OCI-LY1 (cell line): ENCODE measurements around the gene GPR107.

Experiments
- H2AFZ ChIP-seq: fragments of 200-600 bp; sonication (generic), shearing (Covaris generic); 2 replicates; pipeline ENCODE4 v1.6.0; 2014; ENCODE audit warnings: antibody characterized with exemption, mild to moderate bottlenecking, low read length
- H3F3A ChIP-seq: fragments of 200-600 bp; sonication (generic), shearing (Covaris generic); 2 replicates; pipeline ENCODE4 v1.6.0; 2014; ENCODE audit warnings: mild to moderate bottlenecking, antibody characterized with exemption, low read length, moderate library complexity; ENCODE audit not compliant: insufficient read depth
- H3K27ac ChIP-seq: fragments of 200-600 bp; sonication (generic); 2 replicates; pipeline ENCODE4 v1.5.1; 2014; ENCODE audit warnings: low read length, mixed run types, mild to moderate bottlenecking, low read depth; ENCODE audit not compliant: poor library complexity, severe bottlenecking
- H3K27me3 ChIP-seq: fragments of 200-600 bp; sonication (generic); 2 replicates; pipeline ENCODE4 v1.6.0; 2014; ENCODE audit warnings: antibody characterized with exemption, mild to moderate bottlenecking, low read length, moderate library complexity; ENCODE audit not compliant: insufficient read depth
- H3K36me3 ChIP-seq: fragments of 200-600 bp; sonication (generic); 2 replicates; pipeline ENCODE4 v1.6.1; 2014; ENCODE audit warnings: mild to moderate bottlenecking, antibody characterized with exemption, low read length, moderate library complexity, mixed read lengths; ENCODE audit not compliant: insufficient read depth
- H3K4me1 ChIP-seq: fragments of 200-600 bp; sonication (generic); 2 replicates; pipeline ENCODE4 v1.5.1; 2014; ENCODE audit warnings: mild to moderate bottlenecking, low read length, moderate library complexity; ENCODE audit not compliant: insufficient read depth, severe bottlenecking
- H3K4me2 ChIP-seq: fragments of 200-600 bp; sonication (generic), shearing (Covaris generic); 2 replicates; pipeline ENCODE4 v1.6.1; 2014; ENCODE audit warnings: low read length
- H3K4me3 ChIP-seq: fragments of 200-600 bp; sonication (generic); 2 replicates; pipeline ENCODE4 v1.5.1; 2014; ENCODE audit warnings: low read length, low read depth, mild to moderate bottlenecking, mixed read lengths; ENCODE audit not compliant: poor library complexity, severe bottlenecking
- H3K79me2 ChIP-seq: fragments of 200-600 bp; shearing (Covaris generic); 2 replicates; pipeline ENCODE4 v1.6.1; 2016; ENCODE audit warnings: mixed run types, low read length, mixed read lengths; ENCODE audit not compliant: insufficient read depth
- H3K9ac ChIP-seq: fragments of 200-600 bp; sonication (generic), shearing (Covaris generic); 2 replicates; pipeline ENCODE4 v1.6.1; 2014; ENCODE audit warnings: mild to moderate bottlenecking, low read length, mixed read lengths
- H3K9me2 ChIP-seq: fragments of 200-600 bp; sonication (generic), shearing (Covaris generic); 2 replicates; pipeline ENCODE4 v1.6.1; 2014; ENCODE audit warnings: low read depth, mild to moderate bottlenecking, low read length, mixed read lengths
- H3K9me3 ChIP-seq: fragments of 200-600 bp; shearing (Covaris generic); 2 replicates; pipeline ENCODE4 v1.6.1; 2014; ENCODE audit warnings: low read length, mixed read lengths
- H4K20me1 ChIP-seq: fragments of 200-600 bp; sonication (generic), shearing (Covaris generic); 2 replicates; pipeline ENCODE4 v1.6.0; 2016; ENCODE audit warnings: mild to moderate bottlenecking, low read length; ENCODE audit not compliant: insufficient read depth
- CTCF ChIP-seq: fragments of 200-600 bp; sonication (generic), shearing (Covaris generic); IDR thresholded peaks from 2 replicates; pipeline ENCODE4 v1.5.1; 2017; ENCODE audit warnings: mild to moderate bottlenecking, antibody characterized with exemption, low read length, moderate library complexity, mixed read lengths
- EZH2 ChIP-seq: fragments of 200-600 bp; sonication (generic), shearing (Covaris generic); IDR thresholded peaks from 2 replicates; pipeline ENCODE4 v1.8.0; 2017; ENCODE audit warnings: borderline replicate concordance, mixed run types, mild to moderate bottlenecking, antibody characterized with exemption, low read length, moderate library complexity, mixed read lengths

Gene GPR107

GRCh38 chr9:130139251-130139650 lies 85.5 kb downstream of the GPR107 start:
- H3K4me2 ChIP-seq, result no peak overlapping the region
- H3K36me3 ChIP-seq, result no peaks in the 10 kb centered on the region
- H3K79me2 ChIP-seq, result no peaks in the 10 kb centered on the region
- H3K9me3 ChIP-seq, result no peaks in the 10 kb centered on the region
- no peak for TF ChIP-seq CTCF
- no peak for TF ChIP-seq EZH2
- H3K27me3 ChIP-seq, result no peaks in the 10 kb centered on the region
- no peak overlapping the region for H3K27ac ChIP-seq
- no peaks in the 10 kb centered on the region for H4K20me1 ChIP-seq
- H3F3A ChIP-seq, result no peaks in the 10 kb centered on the region
- peaks cover 10% of the 10 kb centered on the region for H3K4me1 ChIP-seq
- H2AFZ ChIP-seq, result no peak overlapping the region
- H3K4me3 ChIP-seq, result no peak overlapping the region
- H3K9me2 ChIP-seq, result no peaks in the 10 kb centered on the region
- H3K9ac ChIP-seq, result no peak overlapping the region

GRCh38 chr9:130140706-130141105 lies 87.0 kb downstream of the GPR107 start:
- H3K9ac ChIP-seq, result no peak overlapping the region
- TF ChIP-seq EZH2 (no peak), CTCF (no peak)
- H4K20me1 ChIP-seq, result no peaks in the 10 kb centered on the region
- H3K4me1 ChIP-seq, result peaks cover 10% of the 10 kb centered on the region
- H3K4me3 ChIP-seq, result no peak overlapping the region
- H2AFZ ChIP-seq, result no peak overlapping the region
- no peak overlapping the region for H3K4me2 ChIP-seq
- no peaks in the 10 kb centered on the region for H3K36me3 ChIP-seq
- H3K27me3 ChIP-seq, result no peaks in the 10 kb centered on the region
- H3F3A ChIP-seq, result no peaks in the 10 kb centered on the region
- no peaks in the 10 kb centered on the region for H3K79me2 ChIP-seq
- no peaks in the 10 kb centered on the region for H3K9me2 ChIP-seq
- H3K27ac ChIP-seq, result no peak overlapping the region
- no peaks in the 10 kb centered on the region for H3K9me3 ChIP-seq

DNA sequence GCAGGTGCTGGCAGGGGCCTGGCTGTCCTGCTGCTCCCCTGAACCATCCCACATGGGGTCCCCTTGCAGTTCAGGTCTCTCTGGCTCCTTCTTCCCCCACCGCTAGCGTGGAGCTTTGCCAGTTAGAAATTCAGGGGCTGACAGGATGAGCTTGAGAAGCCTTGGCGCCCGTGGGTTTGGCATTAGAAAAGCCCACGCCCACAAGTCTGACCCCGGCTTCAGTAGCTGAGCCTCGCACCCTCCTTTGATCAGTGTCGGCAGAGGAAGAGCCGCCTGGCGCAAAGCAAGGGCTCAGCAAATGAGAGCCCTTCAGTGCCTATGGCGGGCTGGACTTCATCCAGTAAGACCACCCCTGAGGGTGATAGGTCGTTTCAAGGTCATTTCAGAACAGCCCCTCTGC lies 88.3 kb downstream of the GPR107 start:
- Histone ChIP-seq H3K9ac (no peak overlapping the region), H3K79me2 (no peaks in the 10 kb centered on the region), H3K4me1 (peaks cover 10% of the 10 kb centered on the region), H3K36me3 (no peaks in the 10 kb centered on the region), H3K9me2 (no peaks in the 10 kb centered on the region), H3K27me3 (no peaks in the 10 kb centered on the region), H3F3A (no peaks in the 10 kb centered on the region), H4K20me1 (no peaks in the 10 kb centered on the region), H3K27ac (no peak overlapping the region), H3K4me2 (no peak overlapping the region), H3K9me3 (no peaks in the 10 kb centered on the region), H2AFZ (no peak overlapping the region), H3K4me3 (no peak overlapping the region)
- TF ChIP-seq EZH2, result no peak
- TF ChIP-seq CTCF, result no peak
